GM19395 (cell line): ENCODE measurements around the gene USP10.

Experiments
- ATAC-seq: cut with Tn5 transposase; IDR thresholded peaks from one replicate; pipeline ENCODE4 v1.9.1; 2021; ENCODE audit warnings: mild to moderate bottlenecking, moderate library complexity; ENCODE audit not compliant: unreplicated experiment

USP10 gene

DNA sequence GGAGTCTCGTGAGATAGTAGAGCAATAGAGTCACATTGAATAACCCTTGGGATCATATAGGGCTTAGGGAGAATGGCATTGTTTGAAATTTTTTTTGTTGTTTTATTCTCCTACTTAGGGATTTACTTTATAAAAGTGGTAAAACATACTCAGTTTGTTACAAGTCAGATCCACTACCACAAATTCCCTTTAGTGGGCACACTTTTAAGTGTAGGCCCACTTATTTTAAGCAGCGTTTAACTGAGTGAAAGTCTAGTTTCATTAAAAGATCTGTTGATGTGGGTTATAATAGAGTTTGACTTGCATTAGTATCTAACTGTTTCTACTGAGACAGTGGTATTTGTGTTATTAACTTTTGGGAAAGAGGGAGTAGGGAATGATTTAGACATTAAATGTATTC lies 49.3 kb downstream of the USP10 start:
- ATAC-seq, result no peak

DNA sequence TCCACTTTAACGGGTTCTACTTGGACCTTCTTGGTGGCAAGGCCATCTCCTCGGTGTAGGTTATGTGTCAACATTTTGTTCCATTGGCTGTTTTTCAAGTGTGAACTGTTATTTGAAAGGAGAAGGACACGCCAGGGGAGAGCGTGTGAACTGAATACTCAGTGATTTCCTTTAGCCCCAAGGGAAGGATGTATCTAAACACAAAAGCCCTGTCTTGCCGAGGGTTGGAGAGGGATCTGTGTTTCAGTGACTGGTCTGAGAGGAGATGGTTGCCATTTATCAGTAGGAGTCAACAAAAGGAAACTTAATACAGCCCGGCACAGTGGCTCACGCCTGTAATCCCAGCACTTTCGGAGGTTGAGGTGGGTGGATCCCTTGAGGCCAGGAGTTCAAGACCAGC lies 50.0 kb downstream of the USP10 start:
- ATAC-seq, result no peak

DNA sequence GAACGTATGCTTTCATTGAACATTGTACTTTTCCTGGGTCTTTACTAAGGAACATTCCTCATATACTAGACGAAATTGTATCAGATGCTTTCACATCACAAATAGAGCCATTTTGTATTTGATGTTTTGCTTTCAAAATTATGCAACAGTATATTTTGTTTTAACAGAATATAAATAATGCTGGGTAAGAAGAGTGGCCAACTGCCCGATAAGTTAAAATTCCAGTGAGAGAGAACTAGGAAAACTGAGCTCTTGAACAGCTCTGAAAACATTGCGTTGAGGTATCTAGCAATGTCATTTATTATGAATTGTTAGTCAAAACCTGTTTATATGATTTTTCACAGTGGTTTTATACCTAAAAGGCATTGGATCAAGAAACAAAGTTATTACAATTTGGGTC lies 50.8 kb downstream of the USP10 start:
- ATAC-seq, result no peak

DNA sequence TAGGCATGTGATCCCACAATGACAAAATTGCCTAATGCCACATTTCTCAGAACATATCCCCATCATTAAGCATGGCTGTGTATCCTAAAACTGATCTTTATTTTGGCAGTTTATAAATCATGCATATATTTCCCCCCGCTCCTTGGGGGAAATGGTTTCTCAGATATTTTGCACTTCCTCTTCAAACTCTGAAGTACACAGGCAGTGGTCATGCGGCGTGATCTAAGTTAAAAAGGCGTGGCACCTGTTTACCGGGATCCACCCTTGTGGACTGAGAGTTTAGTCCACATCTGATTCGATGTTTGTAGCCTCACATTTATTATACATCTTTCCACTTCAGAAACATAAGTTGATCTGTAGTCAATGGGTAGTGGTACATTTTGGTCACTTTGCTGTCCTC lies 51.4 kb downstream of the USP10 start:
- no peak for ATAC-seq

DNA sequence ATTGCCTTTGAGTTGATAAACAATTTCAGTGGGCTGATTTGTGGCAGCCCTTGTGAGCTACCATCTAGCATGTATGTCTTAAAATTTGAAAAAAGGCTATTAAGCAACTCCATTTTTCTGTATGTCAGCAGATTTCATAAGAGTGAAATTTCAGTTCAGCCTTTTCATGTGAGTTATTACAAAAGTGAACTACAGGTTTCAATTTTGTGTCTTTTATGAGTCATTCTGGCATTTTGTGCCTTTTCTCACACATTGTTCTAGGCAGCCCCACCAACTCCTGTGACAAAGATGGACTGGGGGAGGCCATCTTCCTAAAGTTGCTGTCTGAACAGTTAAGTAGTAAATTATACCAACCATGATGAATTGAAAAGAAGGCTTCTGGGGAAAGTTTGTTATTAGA lies 52.1 kb downstream of the USP10 start:
- ATAC-seq, result peak; percentile 71

DNA sequence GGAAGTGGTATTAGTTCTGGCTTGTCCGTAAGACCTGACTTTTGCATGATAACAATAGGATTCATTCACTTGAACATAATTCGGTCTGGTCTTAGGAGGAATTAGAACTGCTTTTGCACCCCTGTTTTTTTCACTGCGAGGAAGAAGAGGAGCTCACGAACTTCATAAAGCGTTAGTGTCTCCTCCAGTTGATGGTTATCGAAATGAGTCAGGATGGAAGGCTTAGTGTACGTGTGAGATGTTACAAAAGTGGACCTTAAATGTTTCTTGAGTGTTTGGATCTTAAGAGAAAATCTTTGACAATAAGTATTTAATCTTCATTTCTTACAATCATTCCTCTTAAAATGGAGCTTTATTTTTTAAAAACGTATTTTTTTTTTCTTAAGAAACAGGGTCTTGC lies 52.8 kb downstream of the USP10 start:
- ATAC-seq, result no peak

DNA sequence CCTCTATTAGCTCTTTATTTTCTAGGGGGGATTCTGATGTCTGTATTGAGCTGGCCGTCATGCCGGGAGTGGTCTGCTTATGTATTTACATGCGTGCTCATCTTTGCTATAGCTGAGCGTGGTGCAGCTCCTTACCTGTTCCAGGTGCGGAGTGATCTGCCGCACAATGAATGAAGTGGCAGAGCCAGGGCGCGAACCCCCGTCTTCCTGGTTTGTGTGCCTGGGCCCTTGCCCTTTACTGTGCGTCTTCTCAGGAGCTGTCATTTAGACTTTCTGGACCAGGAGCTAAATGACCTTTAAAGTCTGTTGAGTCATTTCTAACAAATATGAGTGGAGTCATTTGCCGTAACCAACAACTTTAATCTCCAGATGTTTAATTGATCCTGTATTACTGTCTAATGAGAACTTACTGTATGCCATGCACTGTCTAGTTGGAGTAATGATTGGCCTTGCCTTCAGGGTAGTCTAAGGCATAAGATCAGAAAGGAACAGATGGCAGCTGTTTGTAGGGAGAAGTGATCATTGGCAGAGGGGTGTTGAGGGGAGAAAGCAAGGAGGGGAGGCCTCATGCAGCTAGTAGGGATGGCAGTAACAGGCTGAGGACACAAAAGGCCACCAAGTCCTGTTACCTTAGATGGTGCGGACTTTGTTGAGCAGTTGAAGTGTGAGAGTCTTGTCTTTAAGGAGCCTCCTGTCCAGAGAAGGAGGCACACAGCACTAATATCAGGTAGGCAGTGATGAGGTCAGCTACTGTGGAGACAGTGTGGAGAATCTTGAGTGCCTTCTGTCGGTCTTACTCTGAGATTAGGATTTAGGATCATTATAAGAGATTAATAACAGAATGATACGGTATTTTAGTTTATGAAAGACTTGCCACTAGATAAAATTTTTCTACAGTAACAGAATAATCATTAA lies 53.9 kb downstream of the USP10 start:
- no peak for ATAC-seq

DNA sequence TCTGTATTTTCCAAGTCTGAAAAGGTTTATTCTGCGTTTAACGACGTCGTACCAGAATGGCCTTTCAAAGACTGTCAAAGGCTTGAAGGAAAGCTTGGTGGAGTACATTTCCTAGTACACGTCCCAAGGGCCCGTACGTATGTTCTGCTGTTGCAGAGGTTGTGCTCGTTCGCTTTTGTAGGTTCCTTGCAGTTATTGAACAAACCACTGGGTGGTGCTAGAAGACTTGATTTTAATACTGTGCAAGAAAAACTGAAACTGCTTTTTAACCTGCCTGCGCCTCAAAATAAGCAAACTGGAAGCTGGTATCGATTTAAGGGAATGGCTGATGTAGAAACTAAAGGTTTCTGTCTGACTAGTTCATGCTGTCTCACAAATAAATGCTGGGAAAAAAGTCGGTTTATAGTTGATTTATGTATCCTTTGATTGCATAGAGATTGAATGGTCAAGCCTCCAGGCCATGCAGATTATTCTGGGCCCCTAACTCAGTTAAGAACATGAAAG lies 54.6 kb downstream of the USP10 start:
- no peak for ATAC-seq

DNA sequence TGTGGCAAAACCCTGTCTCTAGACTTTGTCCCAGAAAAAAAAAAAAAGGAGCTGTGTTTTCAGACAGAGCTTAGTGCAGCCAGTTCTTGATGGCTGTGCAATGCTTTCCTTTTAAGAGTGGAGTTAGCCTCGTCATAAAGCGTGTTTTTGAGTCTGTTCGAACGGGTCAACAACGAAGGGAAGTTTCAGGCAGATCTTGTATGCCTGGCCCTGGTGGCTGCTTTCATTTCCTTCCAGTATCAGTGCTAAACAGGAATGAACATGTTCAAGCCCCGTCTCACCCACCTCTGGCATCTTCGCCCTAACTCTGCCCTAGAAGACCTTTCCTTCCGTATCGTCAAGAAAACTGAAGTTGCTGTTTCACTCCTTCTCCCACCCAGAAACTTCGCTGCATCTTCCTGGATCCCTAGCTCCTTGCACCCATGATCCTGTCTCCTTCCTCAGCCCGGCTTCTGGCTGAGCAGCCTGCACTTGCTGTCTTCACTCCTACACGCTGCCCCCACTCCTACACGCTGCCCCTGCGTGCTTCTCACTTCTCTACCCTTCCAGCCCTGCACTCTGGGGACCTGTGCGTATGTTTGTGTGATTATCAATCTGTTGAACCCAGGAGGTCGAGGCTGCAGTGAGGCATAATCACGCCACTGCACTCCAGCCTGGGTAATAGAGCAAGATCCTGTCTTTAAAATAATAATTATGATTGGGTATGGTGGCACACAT lies 55.3 kb downstream of the USP10 start:
- no peak for ATAC-seq

DNA sequence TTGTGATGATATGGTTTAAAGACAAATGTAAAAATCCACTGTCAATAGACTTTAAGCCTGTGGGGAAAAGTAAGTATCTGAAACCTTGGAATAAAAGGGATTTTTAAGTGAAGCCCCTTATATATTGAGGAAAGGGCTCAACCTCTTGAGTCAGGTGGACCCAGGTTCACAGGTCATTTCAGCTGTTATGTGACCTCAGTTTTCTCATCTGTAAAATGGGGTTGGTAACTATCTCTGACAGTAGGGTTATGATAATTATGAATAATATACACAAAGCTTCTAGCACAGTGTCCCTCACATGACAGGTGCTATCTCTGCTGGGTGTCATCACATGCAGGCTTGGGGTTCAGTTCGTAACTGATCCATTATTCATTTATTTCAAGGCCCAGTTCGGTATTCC lies 57.0 kb downstream of the USP10 start:
- no peak for ATAC-seq

DNA sequence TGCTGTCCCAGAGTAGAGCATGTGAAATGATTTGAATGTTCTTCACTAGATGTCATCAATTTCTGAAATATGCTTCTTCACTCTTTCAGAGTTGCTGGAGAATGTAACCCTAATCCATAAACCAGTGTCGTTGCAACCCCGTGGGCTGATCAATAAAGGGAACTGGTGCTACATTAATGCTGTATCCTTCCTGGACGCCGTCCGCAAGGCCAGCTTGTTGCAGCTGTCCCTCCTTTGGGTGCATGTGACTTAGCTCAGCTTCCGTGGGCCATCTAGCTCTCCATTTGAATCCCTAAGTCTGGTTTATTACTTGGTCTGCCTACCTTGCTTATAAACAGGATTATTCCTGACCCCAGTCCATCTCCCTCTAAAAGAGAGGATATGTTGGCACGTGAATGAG lies 58.8 kb downstream of the USP10 start:
- no peak for ATAC-seq

DNA sequence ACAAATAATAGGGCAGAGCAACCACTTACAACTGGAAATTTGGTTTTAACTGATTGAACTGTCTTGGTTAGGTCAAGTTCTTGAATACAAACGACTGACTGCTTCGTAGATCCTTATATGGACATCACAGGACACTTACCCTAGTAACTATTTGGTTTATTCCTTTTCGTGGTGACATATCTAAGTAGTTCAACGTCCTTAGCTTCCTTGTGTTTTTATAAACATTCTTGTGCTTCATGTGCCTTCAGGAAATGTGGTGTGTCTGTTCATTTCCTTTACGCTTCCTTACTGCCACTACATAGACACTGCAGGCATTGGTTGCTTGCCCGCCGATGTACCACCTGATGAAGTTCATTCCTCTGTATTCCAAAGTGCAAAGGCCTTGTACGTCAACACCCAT lies 59.3 kb downstream of the USP10 start:
- ATAC-seq, result no peak

DNA sequence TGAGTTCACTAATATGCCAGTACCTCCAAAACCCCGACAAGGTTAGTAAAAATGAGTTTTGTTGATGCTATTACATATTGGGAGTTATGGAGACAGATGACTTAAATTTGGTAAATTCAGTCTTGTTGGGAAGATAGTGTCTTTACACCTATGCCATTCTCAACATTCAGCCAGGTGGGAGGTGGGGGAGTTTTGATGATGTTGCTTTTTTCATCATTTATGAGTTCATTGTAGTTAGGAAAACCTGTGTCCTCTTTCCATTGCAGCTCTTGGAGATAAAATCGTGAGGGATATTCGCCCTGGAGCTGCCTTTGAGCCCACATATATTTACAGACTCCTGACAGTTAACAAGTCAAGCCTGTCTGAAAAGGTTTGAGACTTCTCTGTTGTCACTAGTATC lies 60.1 kb downstream of the USP10 start:
- ATAC-seq, result no peak

DNA sequence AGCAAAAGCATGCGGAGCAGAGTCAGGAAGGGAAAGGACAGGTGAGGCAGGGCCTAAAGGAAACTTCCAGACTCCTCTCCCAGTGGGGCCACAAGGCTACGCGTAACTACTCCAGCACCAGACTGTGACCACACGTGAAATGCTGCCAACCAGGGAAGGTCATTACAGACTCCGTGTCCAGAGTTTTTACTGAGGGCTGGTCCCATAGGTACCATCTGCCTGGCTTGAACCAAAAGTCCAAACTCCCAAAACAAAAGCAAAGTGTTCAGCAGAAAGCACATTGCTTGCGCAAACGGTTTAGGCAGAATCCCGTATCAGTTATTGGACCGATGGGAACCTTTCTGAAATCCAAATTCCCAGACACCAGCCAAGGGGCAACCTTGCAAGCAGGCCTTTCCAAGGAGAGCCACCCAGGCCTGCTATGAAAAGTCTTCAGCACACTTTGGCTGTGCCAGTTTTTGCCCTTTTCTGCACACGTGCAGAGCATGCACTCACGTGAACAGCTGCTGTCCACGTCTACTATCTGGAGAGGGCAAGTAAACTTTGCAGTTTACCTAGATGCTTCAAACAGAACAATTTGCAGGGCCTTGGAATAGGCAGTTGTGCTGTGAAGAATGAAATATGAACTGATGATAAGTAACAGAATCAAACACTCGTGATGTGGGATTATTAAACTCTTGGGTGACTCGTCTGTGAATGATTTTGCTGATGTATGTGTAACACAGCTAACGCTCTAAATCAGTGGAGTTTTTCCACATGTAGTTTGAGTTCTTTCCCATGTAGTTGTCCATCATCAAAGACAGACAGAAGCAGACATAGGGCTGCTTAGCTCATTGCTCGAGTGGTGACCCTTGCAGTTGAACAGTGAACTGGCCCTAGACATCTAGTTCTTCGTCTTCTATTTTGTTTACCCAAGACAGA lies 61.9 kb downstream of the USP10 start:
- ATAC-seq, result no peak

DNA sequence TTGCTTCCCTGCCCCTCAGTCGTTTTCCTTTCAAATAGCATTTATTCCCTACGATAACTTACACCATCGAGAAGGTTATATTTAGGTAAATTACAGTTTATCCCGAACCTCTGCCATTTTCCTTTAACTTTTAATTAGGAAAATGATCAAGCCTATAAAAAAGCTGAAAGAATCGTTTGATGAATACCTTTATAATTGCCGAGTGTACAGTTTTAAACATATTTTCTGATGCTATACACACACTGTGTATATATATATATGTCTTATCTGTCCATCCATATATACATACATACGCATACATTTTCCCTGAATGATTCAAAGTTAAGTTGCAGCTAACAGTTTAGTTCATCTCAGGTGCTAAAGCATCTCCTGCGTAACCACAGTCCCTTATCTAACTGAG lies 63.4 kb downstream of the USP10 start:
- ATAC-seq, result no peak

DNA sequence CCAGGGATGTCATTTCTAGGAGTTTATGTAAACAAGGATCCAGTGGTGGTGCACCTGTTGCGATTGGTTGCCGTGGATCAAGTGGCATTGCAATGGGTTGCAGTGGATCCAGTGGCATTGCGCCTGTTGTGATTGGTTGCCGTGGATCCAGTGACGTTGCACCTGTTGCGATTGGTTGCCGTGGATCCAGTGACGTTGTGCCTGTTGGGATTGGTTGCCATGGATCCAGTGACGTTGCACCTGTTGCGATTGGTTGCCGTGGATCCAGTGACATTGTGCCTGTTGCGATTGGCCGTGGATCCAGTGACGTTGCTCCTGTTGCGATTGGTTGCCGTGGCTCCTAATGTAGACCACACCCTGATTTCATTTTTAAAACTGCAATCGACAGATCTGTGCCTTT lies 63.8 kb downstream of the USP10 start:
- no peak for ATAC-seq

DNA sequence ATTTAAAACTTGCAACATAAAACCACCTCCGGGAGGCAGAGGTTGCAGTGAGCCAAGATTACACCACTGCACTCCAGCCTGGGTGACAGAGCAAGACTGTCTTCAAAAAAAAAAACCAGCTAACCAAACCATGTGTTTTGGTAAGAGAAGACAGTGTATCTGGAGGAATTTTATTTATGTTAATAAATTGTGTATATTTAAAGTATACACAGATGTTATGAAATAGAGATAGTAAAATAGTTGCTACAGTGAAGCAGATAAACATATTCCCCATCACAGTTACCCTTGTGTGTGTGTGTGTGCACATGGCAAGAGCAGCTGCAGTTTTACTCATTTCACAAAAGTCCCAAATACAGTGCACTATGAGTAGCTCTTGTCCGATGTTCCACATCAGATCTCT lies 65.2 kb downstream of the USP10 start:
- ATAC-seq, result no peak

DNA sequence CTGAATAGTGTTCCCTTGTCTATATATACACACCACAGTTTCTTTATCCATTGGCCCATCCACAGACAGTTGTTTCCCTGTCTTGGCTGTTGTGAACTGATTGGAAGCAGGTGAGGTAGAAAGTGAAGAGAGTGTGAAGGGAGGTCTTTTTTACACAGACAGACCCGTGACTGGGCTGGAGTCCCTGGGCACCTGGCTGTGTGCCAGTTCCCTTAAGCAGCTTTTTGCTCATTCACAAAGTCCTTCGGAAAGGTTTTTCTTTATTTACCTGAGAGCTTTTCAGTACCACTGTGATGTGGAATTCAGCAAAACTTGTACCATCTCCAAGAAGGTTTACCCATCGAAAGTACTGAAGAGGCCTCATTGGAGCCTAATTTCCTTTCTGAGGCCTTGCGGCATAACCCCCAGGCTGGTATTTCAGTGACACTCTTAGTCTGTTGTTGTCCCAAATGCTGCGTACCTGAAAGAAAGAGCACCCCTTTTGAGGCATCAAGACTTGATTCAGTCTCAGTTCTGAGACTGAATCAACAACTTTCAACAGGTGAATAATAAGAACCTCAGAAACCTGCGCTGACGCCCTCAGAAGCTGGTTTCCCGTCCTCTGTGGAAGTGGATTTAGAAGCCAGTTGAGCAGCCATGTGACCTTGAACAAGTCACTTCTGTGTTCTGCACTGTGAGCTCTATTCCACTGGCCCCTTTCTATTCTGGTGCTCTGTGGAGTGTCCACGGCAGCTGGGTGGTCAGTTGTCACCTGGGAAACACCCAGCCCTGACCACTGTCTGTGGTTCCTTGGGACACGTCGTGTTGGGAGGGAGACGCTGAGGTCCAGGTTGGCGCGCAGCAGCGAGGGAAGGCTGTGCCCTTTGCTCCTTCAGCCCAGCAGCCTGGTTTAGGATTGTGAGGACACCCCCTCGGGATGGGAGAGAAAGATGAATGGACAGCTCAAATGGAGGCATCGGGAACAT lies 66.1 kb downstream of the USP10 start:
- no peak for ATAC-seq

DNA sequence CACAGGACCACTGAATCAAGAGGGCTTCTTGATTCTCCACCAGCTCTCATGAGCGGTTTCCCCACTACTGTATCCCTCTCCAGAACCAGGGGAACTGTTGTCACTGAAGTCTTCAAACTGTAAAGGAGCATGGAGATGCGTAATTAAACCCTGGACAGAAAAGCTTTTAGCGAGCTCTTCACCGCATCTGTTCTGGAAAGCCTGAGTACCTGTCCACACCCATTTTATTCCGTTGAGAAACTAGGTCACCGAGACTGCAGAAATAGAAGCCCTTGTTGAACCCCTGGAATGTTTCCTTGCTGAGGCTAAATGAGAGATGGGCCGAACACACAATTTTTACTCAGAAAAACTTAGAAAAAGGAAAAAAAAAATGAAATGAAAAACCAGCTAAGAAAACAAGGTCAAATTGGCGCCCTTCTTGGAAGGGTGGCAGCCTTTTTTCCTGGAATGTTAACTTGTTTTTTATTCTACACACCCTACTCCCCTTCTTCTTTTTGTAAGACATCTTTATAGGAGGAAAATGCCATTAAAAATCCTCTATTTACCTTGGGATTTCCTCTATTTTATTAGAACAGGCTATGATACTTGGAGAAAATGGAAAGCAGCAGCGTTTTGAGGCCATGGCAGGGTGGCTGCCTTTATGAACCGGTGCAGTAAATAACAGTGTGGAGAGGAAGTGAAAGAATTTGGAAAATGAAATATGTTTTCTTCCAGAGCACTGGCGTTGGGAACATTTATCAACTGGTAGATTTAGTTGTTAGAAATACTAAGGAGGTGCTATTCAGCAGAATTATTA lies 67.4 kb downstream of the USP10 start:
- no peak for ATAC-seq
